Stimulated activated CD8-positive, alpha-beta memory T cell treated with anti-CD3 and anti-CD28 coated beads, Interleukin-12 subunit alpha, Interleukin-12 subunit beta, amount 100 ng/mL, for 4 hours (primary cell): Measurements from ENCODE around the gene IMPG2.

ENCODE experiments used
- DNase-seq: peaks from one replicate; pipeline ENCODE4 v3.0.0-alpha.2; 2020; ENCODE audit warnings: low read depth

Gene IMPG2

DNA sequence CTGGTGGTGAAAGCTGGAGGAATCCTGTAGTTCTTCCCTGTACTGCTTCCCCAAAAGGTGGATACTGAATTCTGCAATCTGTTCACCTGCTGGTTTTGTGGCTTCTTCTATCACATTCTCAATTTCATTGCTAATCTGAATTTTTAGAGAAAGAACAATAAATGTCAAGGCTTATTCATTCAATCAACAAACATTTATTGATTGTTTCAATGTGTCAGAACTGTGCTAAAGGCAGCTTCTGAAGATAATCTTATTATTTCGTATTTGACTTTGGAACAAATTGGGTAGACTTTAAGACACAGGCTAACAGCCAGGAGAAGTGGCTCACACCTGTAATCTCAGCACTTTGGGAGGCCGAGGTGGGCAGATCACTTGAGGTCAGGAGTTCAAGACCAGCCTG, 46.8 kb downstream of the IMPG2 start:
- no peak for DNase-seq

DNA sequence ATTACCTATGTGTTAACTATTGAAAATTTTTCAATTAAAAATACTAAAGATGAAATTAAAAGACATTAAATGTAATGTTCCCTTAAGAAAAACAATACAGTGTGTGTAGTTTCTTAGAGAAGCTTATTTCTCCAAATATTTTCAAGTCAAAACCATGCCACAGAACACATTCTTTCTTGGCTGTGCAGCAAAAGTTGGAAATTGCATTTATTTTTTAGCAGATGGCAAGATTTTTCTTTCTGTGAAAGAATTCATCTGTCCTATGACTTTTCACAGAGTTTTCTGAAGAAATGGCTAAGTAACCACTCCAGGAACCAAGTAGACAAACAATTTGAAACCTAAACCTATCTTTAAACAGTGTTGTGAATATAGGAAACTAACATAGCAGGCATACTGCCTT, 47.2 kb downstream of the IMPG2 start:
- no peak for DNase-seq

DNA sequence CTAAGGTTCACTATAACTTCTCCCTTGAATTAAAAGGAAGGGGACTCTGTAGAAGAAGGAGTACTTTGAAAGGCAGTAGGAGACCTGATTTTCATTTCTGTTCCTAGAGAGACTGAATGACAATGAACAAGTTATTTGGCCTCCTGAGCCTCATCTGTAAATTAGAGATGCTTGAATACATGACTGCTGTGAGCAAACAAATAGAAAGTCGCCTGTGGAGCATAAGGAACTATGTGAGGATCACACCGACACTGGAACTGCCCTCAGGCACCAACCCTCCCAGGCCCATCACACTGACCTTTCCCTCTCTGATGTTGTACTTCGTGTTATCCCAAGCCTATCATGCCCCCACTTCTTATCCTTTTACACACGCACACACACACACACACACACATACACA, 48.6 kb downstream of the IMPG2 start:
- DNase-seq, result no peak

DNA sequence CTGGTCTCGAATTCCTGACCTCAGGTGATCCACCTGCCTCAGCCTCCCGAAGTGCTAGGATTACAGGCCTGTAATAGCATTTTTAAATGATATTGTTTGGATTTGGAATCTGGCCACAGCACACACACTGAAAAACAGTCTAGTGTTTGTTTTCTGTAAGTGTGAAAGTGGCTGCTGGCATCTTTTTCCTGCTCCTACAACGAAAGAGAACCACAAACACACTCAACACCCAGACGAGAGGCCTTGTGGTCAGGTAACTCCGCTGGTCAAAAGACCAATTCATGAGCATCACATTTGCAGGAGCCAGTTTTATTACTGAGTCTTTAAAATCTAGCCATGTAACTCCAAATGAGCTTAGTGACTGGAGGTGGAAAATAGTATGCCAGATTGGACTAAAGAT, 50.2 kb downstream of the IMPG2 start:
- no peak for DNase-seq

DNA sequence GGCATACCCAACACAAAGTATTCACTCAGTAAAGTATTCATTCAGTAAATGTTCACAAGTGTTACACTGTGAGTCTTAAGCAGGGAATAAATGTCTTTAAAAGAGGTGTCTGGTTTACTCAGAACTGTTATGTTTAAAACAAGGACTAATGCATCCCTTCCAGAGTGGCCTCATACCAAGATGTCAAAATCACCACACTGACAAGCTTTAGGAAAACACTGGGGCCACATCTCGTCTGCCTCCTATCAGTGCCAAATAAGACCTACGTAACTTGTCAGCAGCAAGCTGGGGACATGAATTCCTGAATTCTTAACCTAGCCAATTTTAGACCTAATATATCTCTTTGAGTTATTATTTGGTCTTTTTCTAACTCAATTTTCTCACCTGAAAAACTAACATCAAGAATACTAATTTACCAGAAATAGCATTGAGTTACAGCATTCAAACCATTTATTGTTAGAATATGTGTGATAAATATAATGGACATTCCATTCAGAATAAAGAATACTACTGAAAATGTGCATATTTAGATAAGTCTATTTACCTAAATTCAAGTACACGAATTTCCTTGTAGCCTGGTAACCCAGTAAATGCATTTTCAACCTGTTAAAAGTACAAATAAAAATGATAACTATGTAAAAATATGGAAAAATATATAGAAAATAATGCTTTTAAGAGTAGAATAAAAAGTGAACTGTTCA, 51.3 kb downstream of the IMPG2 start:
- no peak for DNase-seq

DNA sequence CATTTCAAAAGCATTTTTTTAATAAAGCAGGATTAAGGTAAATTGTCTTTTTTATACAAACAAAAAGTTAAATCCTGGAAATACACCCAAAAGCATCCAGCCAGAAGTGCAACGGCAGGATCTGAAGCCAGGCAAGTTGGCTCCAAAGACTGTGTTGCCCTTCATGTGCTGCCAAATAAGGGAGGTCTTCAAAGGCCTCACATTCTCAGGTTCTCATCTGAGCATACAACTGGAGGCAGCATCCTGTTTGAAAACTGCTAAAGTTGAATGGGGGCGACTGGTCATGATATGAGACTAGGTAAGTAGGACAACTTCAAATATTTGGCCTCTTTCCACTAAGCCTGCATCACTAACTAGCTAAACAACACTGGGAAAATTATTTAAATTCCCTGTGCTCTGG, 52.2 kb downstream of the IMPG2 start:
- DNase-seq, result no peak

DNA sequence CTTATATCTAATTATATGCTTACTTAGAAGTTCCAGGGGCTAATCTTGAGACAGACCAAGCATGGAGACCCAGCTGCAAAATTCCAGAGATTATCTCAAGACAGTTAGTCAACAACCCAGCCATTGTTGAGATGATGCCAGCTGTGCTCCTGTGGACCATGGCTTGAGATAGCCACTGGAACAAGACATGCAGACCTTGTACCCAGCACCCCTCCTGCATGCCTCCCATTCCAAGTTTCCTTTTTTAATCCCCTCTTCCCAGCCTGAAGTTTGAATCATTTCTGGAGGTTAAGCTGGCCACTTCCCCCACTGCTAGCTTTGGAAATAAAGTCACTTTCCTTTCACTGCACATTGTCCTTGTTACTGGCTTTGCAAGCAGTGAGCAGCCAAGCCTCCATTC, 53.8 kb downstream of the IMPG2 start:
- no peak for DNase-seq

DNA sequence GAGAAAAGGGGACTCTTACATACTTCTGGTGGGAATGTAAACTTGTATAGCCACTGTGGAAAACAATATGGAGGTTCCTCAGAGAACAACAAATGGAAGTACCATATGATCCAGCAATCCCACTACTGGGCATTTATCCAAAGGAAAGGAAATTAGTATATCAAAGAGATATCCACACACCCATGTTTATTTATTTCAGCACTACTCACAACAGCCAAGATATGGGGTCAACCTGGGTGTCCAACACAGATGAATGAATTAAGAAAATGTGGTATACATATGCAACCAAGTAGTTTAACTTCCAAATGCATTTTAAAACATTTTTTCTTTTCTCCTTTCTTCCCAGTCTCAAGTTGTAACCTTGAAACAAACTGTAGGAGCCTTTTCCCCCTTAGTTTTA, 54.3 kb downstream of the IMPG2 start:
- no peak for DNase-seq

DNA sequence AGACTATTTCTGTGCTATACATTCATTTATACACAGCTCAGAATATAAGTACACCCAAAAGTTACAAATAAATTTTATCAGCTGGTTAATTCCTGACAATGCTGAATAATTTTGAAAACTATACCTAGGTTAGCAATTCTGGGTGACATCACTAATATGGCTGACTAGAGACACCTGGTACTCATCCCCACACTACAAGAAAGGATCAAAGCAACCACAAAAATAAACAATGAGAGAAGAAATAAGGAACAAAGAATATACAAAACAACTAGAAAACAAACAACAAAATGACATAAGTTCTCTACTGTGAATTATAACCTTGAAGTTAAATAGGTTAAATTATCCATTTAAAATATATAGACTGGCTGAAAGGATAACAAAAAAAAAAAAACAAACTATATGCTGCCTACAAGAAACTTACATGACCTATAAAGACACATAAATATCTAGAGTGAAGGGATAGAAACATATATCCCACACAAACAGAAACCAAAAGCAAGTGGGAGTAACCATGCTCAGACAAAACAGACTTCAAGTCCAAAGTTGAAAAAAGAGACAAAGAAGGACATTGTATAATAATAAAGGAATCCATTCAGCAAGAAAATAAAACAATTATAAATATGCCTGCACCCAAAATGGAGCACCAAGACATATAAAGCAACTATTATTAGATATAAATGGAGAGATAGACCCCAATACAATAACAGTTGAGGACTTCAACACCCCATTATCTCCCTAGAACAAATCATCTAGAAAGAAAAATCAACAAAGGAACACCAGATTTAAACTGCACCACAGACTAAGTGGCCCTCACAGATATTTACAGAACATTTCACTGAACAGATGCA, 57.8 kb downstream of the IMPG2 start:
- no peak for DNase-seq

DNA sequence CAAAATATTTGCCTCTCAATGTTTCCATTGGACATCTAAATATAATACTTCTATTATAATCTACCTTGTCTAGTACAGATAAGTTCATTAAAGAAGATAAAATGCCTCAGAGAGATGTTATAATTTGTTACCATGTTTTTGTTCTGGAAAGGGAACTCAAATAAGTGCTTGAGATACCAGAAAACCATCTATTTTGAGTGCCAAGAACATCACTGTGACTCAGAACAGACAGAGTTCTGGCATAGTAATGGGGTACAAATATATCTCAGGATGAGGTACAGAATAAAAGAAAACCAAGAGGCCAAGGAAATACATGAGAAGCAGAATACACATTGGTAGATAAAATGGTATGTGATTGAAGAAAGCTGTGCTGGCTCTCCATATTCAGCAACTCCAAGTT, 58.9 kb downstream of the IMPG2 start:
- no peak for DNase-seq

DNA sequence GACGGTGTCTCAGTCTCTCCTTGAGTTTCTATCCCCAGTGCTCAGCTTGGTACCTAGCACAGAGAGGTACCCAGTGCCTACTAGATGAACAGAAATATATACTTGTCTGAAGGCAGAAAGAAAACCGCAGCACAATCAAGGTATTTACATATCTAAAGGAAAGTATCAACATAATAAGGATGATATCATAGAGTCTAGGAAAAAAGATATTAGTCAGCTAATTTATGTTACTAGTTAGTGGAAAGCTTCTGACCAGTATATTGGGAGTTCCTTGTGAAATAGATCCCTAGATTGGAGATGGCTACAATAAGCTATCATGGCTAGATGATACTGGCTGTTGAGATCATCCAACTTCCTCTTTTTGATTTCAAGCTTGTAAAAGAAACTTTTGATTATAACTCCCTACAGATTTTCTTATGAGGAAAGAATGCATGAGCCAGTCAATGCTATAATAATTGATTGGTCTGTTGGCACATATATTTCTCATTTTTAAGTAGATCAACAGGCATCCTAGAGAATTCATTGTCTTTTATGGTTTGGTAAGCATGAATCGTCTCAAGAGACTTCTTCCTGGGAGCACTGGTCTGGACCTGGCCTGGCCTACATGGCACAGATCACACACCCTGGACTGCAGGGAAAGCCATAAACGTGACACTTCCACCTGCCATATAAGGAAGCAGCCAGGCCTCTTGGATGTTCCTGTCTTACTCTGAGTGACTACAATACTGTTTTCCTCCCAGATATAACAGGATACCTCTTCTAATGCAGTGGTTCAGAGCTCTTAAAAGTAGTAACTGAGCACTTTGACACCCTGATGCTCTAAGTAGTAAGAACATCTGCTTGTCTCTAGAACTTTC, 60.7 kb downstream of the IMPG2 start:
- no peak for DNase-seq

DNA sequence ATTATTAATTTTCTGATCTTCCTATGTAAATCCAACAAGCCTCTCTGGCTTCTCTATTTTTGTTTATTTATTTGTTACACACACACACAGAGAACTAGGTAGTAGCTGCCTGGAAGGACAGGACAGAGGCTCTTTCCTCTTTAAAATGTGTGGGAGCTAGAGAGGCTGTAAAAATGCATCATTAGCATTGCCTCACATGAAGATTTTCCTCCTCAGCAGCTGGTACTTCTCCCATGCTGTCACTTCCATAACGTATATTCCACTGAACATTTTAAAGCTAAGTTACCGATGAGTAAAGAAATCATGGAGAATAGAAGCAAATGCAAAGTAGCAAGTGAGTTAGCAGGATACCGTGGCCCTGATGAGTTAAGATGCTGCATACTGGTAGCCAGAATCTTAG, 63.9 kb downstream of the IMPG2 start:
- no peak for DNase-seq

DNA sequence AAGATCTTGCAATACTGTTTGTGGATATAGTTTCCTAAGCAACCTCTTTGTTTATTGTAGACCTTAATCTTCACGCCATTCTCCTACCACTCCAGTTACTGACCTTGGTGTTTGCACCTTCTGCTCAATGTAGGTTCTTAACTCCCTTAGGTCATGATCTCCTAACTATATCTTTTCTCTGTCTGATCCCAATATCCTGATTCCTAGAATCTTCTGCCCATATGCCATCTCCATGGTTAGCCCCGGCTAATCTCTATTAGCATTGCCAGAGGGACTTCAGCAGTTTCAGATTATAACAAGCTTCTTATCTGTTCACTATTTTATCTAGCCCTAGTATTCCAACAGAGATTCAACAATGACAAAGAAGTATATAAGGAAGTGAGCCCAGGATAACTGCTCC, 64.9 kb downstream of the IMPG2 start:
- DNase-seq, result no peak

DNA sequence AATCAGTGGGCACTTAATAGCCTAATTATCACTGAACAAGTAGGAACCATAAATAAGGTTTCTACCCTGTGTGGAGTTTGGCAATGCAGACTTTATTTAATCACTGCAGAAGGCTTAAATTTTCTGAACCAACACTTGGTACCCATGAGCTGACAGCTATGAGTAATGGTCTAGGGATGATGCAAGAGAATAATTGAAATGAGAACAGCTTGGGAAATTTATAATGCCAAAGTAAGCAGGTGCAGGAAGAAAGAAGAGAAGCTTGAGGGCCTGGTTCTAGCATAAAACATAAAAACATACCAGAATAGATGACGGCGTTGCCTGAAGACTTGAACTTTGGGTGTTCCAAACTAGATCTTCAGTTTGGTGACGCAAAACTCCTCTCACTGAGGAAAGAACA, 67.0 kb downstream of the IMPG2 start:
- DNase-seq, result no peak

DNA sequence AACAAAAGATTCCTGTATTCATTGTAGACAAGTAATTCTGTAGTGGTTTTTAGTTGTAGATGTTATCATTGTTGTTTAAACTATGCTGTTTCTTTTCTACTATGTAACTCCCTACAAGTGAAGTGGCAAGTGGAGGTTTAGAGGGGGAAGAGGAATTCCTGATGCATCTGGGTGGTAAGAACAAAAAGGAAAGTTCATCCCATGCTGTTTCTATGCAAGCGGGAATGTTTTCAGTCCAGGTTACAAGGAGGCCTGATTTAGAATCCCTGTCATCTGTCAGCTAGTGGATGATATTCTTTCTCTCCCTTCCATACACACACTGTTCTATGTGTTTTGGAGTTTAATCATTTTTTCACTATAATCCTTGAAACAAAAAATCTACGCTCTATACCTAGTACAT, 67.4 kb downstream of the IMPG2 start:
- DNase-seq, result no peak

DNA sequence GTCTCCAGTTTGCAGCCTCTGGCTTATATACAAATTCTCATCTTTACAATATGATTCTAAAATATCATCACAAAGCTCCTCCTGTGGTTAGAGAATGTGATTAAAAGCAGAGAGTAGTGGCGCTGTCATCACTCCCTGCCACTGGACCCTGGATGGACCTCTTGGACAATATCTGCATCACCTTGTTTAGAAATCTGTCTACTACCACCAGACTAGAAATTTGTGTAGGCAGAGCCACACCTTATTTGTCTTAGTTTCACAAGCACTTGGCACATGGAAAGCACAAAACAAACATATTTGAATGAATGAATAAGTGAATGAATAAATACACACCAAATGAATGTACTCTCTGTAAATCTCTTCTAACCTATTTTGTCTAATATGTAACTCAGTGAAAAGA, 68.1 kb downstream of the IMPG2 start:
- DNase-seq, result no peak

DNA sequence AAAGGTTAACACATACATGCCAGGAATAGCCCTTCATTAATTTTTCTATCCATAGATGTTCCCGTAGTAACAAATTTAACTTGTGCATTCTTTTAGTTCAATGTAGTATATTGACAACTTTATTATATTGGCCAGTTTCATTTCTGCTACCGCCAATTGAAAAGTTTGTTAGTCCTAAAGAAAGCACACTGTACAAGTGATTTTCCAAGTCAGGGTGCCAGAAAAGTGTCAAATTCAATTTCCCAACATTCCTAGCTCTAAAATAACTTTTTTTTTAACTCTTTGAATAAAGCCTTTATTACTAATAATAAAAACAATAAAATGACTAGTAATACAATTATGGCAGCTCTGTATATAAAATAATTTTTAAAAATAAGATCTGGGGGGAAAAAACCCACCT, 68.9 kb downstream of the IMPG2 start:
- DNase-seq, result no peak

DNA sequence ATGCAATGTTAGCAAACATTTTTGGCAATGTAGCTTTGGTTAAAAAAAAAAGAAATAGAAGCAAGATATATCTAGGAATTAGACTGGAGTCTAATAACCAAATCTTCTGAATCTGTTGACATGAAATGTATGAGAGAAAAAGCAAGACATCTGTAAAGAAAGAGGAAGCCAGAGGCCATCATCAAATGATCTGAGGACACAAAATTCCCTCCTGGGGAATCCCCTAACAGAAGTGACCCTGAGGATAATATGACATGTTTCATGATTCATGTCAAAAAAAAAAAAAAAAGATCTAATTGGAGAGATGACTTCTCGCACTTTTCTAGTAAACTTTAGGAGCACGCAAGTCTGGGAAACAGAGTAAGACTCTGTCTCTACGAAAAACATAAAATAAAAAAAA, 70.9 kb downstream of the IMPG2 start:
- DNase-seq, result no peak

DNA sequence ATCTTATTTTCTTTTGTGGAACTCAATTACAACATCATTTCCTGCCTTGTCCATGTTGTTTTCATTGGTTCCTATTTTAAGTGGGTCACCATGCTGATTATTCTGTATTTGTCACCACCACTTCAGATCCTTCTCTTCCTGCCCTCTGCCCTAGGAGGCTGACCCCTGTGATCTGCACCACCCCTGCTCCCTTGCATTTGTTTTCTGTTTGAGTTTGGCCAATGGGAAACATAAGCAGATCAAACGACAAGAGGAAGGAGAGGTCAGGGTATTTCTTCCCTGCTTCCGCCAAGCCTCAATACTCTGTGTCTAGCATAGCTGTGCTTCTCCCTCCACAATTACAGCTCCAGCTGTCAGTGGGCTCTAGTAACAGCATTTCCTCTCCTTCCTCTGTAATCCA, 71.6 kb downstream of the IMPG2 start:
- DNase-seq, result no peak

DNA sequence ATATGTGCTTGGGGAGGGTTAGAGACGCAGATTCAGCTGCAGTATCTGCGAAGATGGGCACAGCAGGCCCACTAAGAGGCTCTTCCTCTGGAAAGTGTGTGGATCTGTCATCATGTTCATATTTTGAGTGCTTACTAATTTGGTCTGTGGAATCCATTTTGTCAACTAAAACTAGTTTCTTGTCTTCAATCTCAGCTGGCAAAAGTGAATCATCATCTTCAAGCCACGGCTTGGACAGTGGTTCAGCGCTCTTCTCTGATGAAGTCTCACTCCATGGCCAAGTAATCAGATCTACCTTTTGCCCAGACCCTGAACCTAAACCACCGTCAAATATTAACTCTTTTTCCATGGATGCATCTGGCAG, 76.2 kb downstream of the IMPG2 start:
- DNase-seq, result no peak

DNA sequence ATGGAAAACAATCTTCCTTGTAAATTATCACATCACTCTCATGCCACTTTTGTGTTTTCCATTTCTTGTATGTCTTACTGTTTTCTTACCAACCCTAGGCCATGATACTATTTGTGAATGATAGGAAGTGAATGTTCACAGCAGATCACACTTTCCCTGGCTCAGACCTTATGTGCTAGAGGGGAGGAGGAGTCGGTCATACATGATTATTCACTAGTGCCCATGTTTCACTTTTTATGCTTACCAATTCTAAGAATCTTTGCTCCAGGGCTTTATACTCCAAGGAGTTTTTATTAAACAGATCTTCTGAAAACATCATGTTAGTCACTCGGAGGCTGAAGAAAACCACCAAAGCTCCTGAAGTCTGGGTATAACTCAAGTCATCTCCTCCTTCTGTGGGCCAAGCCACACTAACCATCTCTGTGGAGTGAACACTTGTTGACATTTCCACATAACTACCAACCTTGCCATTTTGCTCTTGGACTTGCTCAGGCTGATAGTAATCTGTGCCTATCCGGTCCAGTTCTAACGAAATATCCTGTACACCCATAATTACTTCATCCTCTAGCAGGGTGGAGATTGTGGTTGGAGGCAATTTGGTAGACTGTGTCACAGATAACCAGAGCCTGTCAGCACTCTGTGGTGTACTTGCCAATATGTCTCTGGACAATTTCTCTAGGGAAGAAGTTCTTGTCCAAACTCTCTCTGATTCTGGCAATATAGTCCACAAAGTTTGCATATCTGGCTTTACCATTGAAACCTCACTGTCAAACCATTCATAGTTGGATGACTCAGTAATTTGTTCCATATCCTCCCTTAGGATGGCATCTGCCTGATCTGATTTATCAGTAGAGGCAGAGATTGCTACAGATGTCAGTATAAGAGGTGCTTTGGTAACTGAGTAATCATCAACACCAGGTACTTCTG, 76.8 kb downstream of the IMPG2 start:
- DNase-seq, result no peak
